Measurements from ENCODE around the gene RPUSD3. TPM values are rescaled to one million over a fixed set of nuclear protein-coding genes. Genes with fewer than 3 reads are reported as not detected.

Gene RPUSD3
- total RNA-seq, 1 experiment from 2014 or later, result 21.3 TPM

DNA sequence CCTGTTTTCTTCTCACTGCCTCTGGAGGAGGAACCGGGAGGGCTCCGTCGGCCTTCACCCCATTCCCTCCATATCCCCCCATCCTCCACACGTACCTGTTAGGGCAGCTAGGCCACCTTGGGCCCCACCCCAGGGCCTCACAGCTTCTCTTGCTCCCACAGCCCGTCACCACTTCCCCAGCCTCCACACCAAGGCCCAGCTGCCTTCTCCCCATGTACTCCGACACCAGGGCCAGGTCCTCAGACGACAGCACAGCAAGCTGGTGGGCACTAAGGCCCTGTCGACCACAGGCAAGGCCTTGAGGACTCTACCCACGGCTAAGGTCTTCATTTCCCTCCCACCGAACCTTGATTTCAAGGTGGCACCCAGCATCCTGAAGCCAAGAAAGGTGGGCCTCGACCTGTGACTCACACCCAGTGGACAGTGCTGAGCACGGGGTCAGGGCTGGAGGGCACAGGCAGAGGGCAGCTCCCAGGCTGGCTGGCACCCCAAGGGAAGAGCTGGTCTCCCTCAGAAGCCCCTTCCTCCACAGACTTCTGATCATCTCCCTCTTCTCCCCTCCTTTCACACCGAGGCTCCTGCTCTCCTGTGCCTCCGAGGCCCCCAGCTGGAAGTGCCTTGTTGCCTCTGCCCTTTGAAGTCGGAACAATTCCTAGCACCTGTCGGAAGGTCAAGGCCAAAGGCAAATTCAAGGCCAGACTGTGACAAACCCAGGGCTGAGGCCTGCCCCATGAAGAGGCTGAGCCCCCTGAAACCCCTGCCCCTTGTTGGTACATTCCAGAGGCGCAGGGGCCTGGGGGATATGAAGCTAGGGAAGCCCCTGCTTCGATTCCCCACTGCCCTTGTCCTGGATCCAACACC lies 9.1 kb downstream of the RPUSD3 start:
- DNase-seq (ENCODE audit: low spot score), result no peak

DNA sequence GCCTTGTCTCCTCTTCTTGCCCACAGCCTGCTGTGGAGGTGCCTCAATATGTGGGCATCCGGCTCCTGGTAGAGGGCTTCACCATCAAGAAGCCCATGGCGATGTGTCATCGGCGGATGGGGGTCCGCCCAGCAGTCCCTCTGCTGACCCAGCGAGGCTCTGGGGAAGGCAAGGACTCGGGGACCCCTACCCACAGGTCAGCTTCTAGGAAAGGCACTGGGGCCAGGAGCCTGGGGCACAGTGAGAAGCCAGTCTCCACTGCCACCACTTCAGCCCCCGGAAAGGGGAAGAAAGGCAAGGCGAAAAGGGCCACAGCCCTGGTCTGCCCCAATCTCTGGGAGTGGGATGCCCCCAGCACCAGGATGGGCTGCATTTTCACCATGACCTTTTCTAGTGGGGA lies 10.7 kb downstream of the RPUSD3 start:
- no peak for DNase-seq (ENCODE audit: low spot score)

DNA sequence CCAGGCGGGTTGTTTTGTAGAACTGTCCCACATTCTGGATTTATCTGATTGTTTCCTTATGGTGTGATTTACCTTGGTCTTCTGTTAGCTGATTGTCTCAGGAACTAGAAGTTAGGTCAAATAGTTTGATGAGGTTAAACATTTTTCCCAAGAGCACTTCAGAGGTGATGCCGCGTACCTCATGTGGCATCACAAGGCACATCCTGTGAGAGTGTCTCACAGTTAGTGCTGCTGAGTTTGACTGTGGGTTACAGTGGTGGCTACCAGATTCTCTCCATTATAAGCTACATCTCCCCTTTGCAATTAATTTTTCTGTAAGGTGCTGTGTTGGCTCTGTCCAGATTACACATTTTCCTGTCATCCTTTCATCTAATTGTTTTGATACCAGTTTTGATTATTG lies 12.6 kb downstream of the RPUSD3 start:
- DNase-seq (ENCODE audit: low spot score), result no peak

DNA sequence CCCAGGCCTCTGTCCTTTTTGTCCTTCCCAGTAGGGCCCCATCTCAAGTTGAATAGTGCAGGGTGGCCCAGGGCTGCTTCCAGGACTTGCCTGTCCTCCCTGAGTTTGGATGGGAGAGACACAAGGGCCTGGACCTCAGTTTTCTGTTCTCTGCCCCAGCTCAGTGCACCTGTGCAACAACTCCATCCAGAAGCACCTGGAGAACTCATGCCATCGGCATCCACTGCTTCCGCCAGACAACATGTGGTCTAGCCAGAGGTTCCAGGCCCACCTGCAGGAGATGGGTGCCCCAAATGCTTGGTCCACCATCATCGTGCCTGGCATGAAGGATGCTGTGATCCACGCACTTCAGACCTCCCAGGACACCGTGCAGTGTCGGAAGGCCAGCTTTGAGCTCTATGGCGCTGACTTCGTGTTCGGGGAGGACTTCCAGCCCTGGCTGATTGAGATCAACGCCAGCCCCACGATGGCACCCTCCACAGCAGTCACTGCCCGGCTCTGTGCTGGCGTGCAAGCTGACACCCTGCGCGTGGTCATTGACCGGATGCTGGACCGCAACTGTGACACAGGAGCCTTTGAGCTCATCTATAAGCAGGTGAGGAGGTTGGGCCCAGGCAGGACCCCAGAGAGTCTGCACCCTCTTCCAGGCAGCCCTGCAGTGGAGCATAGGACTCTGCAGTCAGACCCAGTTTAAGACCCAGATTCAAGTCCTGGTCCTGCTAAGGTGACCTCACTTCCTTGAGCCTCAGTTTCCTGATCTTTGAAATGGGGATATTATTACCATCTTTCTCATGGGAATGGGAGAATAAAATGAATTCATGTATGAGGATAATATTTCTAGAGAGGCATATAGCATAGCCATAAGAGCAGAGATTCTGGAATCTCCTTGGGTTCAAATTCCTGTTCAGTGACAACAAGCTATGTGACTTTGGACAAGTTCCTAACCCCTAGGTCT lies 14.7 kb downstream of the RPUSD3 start:
- no peak for DNase-seq (ENCODE audit: low spot score)

DNA sequence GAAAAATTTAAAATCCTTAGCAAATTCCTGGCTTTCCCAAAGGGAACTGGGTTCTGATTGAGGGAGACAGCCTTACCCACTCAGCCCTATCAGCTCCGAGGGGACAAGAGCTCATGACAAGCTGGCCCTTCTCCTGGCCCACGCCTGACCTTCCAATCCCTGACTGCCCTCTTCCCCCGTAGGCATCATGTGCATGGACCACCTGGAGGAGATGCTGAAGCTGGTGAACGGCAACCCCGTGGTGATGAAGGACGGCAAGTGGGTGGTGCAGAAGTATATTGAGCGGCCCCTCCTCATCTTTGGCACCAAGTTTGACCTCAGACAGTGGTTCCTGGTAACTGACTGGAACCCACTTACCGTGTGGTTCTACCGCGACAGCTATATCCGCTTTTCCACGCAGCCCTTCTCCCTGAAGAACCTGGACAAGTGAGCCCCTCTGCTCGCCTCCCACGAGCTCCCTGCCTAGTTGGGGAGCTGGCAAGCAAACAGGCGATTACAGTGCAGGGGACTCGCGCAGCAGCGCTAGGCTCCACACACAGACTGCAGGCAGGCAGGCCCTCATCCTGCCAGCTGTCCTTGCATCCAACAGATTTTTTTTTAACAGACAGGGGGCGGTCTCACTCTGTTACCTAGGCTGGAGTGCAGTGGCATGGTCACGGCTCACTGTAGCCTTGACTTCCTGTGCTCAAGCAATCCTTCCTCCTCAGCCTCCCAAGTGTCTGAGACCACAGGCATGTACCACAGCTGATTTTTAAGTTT lies 16.8 kb downstream of the RPUSD3 start:
- DNase-seq (ENCODE audit: low spot score), result peak; percentile 45

DNA sequence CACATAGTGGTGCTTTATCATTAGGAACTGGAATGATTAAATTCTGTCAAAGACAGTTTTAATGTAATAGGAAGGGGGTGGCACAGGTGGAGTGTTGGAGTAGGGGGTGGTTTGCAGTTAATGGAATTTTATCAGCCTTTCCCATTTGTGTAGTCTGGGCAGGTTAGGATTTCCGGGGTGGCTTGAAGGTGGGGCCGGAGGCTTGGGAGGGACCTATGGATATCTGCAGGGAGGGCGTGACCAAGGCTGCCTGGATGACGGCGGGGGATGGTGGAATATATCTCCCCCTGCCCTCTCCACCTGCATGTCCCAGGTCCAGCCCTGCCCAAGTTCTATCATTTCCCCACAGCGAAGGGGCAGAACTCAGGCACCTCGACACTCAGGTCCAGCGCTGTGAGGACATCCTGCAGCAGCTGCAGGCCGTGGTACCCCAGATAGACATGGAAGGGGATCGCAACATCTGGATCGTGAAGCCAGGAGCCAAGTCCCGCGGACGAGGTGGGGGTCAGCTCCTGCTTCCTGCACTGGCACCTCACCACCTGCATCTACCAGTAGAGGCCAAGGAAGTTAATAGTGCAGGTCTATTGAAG lies 18.3 kb downstream of the RPUSD3 start:
- no peak for DNase-seq (ENCODE audit: low spot score)

DNA sequence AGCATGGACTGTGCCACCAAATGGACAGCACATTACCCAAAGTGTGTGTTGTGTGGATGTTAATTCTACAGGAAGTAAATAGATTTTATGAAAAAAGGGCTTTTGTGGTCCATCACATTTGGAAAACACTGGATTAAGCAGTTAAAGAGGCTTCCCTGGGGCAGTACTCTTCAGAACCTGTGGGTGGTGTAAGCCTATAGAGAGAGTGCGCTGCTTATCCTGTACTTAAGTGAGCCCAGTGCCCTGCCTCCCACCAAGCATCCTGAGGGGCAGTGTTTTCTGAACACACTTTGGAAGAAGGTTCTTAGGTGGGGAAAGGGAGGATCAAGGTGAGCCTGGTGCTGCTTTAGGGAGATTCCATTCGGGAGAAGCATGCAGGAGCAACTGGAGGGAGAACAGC lies 22.9 kb downstream of the RPUSD3 start:
- DNase-seq (ENCODE audit: low spot score), result peak; percentile 34

DNA sequence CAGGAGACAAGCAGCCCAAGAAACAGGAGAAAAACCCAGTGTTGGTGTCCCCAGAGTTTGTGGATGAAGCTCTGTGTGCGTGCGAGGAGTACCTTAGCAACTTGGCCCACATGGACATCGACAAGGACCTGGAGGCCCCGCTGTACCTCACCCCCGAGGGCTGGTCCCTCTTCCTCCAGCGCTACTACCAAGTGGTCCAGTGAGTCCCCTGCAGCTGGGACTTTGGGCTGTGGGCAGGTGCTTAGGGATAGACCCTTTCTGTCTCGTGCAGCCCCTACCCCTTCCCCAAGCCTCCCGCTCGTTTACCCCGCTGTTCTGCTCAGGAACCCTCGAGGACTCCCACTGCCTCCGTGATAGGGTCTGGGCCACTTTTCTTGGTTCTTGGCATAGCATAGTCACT lies 23.3 kb downstream of the RPUSD3 start:
- no peak for DNase-seq (ENCODE audit: low spot score)

DNA sequence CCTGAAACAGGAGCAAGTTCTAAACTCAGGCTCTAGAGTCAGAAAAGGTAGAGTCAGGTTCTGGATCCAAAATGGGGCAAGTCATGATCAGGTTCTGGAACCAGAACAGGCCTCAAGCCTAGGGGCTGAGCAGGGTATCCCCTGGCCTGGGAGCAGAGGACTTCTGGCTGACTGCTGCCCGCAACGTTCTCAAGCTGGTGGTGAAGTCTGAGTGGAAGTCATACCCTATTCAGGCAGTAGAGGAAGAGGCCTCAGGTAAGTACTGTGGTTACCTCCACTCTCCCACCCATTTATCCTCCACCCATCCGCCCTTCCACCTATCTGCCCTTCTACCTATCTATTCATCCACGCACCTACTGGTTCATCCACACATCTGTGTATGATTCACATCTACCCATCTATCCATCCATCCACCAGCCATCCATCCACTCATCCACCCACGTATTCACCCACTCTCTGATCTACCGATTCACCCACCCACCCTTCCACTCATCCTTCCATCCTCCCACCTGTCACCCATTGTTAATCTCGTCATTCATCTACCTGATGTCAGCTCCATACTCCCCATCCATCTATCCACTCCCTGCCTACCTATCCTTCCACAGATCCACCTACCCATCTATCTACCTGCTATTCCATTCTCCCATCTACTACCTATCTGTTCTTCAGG lies 25.0 kb downstream of the RPUSD3 start:
- no peak for DNase-seq (ENCODE audit: low spot score)

DNA sequence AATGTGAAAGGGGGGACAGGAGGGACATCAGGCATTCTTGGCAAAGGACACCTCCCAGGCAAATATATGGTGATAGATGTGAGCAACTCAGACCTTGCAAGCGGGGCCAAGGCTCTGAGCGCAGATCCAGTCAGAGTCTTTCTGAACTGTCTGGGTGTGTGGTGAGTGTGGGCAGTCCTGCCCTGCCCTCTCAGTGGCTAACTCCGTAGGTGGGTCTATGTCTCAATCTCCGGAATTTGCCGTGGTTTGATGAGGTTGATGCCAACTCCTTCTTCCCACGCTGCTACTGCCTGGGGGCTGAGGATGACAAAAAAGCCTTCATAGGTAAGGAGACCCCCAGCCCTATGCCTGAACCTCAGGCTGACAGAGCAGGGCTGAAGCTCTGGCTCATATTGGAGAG lies 26.4 kb downstream of the RPUSD3 start:
- no peak for DNase-seq (ENCODE audit: low spot score)

DNA sequence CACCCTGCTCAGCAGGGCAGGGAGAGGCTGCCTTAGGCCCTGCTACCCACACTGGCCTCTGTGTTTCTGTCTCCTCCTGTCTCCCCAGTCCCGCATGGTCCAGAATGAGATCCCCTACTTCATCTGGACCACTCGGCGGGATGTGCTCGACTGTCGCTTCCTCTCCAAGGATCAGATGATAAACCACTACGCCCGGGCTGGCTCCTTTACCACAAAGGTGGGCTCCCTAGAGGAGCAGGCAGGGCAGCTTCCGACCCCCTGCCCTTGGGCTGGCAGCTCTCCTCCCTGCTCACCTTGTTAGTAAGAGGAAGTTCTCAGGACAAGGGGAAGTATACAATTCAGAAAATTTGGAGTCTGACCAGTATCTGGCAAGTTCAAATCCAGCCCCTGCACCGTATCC lies 27.8 kb downstream of the RPUSD3 start:
- DNase-seq (ENCODE audit: low spot score), result no peak

DNA sequence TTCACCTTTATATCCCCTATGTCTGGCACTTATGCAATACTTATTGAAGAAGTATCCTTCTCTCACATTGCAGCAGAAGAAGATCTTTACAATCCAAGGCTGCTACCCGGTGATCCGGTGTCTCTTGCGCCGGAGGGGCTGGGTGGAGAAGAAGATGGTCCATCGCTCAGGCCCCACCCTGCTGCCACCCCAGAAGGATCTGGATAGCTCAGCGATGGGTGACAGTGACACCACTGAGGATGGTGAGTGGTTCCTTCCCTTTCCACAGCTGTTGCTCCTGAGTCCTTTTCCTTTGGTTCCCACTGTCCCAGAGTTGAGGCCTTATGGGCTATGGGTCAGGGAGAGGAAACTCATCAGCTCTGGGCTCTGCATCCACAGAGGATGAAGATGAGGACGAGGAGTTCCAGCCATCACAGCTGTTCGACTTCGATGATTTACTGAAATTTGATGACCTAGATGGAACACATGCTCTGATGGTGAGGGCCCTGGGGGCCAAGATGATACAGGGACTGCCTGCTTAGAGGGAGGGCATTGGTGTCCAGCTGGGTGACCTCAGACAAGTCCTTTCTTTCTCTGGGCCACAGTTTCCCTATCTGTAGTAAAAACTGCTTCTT lies 30.8 kb downstream of the RPUSD3 start:
- no peak for DNase-seq (ENCODE audit: low spot score)

DNA sequence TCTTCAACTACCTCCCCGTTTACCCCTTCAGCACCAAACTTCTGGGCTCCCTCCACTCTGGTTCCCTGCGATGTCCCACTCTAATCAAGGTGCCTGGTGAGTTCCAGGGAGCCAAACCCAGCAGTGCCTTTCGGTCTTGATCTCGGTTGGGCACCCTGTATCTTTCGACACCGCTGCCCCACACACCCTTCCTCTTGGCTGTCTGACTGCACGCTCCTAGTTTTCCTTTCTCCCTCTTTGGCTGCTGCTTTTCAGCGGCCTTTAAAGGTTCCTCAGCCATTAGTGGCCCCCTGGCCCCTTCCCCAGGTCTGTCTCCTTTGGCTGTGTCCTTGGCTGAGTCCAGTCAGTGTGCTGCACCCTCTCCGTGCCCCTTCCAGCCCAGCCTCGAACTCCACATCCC lies 33.0 kb downstream of the RPUSD3 start:
- no peak for DNase-seq (ENCODE audit: low spot score)

DNA sequence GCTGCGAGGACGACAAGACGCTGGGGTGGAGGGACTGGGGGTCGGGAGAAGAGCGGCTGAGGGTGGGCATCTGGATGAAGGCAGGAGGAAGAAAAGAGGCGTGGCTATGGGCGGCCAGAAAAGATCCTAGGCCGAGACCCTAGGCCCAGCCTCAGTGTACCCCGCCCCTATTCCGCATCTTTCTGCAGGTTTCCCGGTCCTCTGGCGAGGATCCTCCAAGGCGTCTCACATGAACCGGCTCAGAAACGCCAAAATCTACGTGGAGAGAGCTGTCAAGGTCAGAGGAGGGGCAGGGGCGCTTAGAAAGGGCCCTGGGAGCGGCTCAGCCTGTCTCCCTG lies 33.4 kb downstream of the RPUSD3 start:
- DNase-seq (ENCODE audit: low spot score), result no peak

DNA sequence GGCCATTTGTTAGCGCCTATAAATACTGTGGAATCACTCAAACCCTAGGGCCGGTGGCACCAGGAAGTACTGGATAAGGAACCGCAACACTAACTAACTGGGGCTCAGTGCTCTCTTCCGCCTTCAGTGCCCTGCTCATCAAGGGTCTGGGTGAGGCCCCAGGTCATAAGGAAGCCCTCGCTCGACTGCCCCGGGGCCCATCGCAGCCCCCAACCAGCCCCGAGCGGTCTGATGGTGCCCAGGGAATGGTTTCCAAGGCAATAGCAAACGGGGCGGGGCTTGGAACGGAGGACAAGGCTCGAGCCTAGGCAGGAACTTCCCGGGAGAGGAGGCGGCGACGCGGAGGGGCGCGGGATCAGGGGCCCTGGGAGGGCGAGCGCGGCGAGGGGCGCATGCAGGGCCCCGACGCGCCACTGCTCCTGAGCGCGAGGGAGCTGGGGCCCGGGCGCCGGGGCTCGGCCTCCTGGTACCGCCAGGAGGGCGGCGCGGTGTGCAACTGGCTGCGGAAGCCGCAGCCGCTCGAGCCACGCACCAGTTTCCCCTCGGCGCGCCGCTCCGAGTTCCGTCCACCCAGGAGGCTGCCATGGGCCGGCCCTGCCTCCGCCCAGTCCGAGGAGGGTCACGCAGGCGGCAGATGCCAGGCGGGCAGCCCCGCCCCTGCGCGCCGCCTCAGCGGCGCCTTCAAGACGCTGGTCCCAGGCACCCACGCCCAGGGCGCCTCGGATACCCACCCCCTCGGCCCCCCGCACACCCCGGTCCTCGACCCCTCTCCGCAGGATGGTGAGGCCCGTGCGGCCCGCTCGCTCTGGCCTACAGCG lies 34.0 kb downstream of the RPUSD3 start, which contains the start of gene TTLL3:
Gene TTLL3, plus strand, starts transcription at position 648 of the 818 bp plus-strand sequence. CDS start 400 bp downstream, outside the sequence.
- peak; percentile 59 for DNase-seq (ENCODE audit: low spot score)

DNA sequence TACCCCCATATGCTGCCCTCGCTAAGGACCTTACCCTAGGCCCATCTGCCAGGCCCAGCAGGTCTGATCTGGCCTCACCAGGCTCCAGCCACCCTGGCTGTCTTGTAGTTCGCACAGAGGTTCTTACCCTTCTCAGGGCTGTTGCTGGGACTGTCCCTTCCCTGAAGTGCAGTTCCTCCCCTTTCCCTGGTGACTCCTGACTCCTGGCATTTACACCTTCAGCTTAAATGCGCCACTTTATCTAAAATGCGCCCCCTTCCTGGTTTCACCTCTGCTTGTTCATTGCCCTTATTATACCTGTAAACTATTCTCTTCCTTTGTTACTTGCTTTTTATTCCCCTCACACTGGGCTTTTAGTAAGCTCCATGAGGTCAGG lies 34.6 kb downstream of the RPUSD3 start:
- no peak for DNase-seq (ENCODE audit: low spot score)

DNA sequence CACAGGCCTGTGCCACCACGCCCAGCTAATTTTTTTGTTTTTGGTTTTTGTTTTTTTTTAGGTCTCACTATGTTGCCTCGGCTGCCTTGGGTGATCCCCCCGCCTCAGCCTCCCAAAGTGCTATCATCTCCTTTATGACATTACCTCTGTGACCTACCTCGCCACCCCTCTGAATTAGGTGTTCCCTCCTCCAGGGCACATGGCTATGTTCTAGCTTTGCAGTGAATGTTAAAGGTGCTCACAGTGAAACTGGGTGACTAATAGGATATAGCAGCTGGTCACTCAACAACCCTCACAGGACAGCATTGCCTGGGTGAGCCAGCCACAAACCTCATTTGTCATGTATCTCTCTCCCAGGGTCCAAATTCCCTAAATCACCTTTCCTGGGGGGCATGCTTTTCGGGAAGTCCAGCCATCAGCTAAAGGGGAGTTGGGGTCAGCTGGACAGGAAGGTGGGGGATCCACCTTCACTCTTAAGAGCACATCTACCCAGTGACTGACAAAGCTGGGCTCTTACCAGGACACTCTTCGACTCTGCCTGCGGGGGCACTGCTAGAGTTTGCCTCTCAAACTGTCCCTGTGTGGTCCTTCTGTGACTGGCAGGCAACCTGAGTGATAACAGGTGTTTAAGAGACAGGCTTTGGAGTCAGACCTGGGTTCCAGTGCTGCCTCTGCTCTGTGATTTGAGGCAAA lies 35.3 kb downstream of the RPUSD3 start:
- peak; percentile 59 for DNase-seq (ENCODE audit: low spot score)

DNA sequence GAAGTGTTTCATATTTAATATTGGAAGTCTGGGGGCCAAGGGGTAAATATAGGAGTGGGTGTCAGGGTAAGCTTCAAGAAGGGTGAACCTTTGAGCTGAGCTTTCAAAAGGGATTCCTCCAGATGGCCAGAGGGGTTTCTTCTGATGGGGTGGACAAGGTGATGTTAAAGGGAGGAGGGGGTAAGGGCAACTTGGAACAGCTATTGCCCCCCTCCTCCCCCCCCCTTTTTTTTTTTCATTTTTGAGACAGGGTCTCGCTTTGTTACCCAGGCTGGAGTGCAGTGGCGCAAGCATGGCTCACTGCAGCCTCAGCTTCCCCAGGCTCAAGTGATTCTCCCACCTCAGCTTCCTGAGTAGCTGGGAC lies 35.8 kb downstream of the RPUSD3 start:
- no peak for DNase-seq (ENCODE audit: low spot score)

All from HT-29 (cell line).